ENCODE data around the gene CCR5. TPM values are rescaled to one million over a fixed set of nuclear protein-coding genes. Genes with fewer than 3 reads are reported as not detected.

CCR5 gene
- total RNA-seq, 1 donor from 2014 or later: not detected

- DNase-seq (ENCODE audit: low read depth): no peak
These were observed 38.1 kb downstream of the CCR5 start for GRCh38 chr3:46408853-46409252.

DNA sequence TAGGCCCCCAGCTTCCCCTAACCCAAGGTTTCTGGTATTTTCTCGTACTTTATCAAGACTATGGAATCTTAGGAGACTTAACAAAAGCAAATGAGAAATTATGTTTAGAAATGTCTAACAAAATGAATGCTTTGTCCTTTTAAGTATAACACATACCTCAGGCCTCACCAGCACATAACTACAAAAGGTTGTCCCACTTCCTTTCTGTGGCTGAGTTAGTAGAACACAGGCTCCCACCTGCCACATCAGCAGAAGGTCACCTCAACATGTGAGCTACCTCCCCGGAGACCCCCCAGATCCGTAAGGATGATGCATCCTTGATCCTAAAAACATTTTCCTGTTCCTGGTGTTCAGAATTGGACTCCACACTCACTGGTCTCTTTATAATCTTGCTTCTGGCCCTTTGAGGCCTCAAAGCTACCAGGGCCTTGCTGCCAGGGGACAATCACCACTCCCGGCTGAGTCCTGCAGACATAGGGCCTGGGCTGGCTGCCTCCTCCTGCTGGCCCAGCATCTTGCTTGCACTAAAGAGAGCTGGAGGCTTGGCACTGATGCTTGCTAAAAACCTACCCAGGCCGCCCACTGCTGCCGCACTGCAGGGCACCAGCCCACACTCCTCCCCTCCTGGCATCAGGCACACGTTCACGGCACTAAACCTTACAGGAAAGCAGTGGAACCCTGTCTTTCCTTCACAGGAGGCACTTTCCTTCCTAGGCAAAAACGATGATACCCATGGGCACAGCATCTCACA is 39.2 kb downstream of the CCR5 start:
- DNase-seq (ENCODE audit: low read depth): no peak

- DNase-seq (ENCODE audit: low read depth): no peak
These were observed 39.9 kb downstream of the CCR5 start for GRCh38 chr3:46410669-46411068.

DNA sequence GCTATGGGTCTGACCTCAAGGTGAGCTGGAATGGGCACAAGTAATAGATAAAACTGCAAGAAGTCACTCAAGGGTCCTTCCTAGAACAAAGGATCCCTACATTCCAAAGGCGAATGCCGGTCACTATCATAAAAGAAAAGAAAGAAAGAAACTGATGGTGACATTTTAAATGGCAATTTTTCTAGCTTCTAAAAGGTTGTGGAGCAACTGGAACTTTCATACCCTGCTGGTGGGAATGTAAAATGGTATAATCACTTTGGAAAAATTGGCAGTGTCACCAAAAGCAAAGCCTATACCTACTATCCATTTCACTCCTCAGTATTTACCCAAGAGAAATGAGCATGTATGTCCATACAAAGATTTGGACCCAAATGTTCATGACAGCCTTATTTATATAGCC is 40.5 kb downstream of the CCR5 start:
- DNase-seq (ENCODE audit: low read depth): no peak

GRCh38 chr3:46412786-46413298 is 42.1 kb downstream of the CCR5 start:
- no peak for DNase-seq (ENCODE audit: low read depth)

- DNase-seq (ENCODE audit: low read depth): no peak
These were observed 43.2 kb downstream of the CCR5 start for GRCh38 chr3:46413951-46414350.

GRCh38 chr3:46414739-46415138 is 44.0 kb downstream of the CCR5 start:
- DNase-seq (ENCODE audit: low read depth): no peak

DNA sequence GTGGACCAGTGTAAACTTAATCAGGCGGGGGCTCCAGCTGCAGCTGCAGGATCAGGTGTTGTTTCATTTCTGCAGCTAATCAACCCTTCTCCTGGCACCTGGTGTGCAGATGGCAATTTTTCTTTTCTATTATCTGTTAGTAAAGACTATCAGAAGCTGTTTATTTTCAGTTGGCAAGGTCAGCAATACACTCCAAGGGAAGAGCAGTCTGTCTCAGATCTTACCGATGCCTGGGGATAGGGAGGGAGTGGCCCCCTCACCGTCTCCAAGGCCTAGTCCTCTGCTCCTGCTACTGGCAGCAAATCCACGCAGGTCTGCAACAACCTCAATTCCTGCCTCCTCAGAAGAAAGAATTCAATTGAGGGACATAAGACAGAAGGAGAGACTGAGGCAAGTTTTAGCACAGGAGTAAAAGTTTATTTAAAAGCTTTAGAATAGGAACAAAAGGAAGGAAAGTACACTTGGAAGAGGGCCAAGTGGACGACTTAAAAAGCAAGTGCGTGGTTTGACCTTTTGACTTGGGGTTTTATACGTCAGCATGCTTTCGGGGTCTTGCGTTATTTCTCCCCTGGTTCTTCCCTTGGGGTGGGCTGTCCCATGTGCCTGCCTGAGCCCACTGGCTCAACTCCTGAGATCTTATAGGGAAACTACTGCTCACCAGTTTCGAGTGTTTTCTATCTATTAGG is 45.5 kb downstream of the CCR5 start:
- no peak for DNase-seq (ENCODE audit: low read depth)

- DNase-seq (ENCODE audit: low read depth): no peak
These were observed 46.2 kb downstream of the CCR5 start for GRCh38 chr3:46416811-46417510.

DNA sequence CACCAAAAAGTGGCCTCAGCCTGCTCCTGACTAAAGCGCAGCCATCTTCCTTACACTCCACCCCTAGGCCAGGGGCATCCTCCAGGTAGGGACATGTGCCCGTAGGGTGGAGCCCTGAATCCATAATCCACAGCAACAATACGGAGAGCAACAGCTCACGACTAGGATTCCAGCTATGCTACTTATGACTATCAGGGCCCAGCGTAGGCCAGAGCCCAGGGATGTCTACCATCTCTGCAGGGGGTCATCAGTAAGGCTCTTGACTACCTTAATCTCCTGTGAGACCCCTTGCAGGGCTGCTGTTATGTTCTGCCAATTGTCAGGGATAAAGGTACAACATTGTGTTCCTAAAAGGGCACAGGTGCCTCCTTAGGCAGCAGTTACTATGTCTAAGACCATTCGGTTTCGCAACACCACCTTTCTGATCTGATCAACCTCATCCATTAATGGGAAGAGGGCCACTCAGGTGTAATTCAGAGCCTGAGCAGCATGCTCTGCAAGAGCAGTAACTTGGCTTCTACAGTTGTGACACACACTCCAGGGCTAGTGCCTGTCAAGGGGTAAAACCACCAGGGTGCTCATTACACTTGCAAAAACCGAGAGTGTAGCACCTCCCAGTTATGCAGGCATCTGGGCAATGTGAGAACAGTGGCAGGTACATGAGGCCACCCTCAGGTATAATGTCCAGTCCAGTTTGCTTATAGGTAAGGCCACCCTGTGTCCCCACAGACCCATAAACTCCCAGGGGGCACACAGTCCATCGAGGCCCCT is 47.3 kb downstream of the CCR5 start:
- DNase-seq (ENCODE audit: low read depth): no peak

DNA sequence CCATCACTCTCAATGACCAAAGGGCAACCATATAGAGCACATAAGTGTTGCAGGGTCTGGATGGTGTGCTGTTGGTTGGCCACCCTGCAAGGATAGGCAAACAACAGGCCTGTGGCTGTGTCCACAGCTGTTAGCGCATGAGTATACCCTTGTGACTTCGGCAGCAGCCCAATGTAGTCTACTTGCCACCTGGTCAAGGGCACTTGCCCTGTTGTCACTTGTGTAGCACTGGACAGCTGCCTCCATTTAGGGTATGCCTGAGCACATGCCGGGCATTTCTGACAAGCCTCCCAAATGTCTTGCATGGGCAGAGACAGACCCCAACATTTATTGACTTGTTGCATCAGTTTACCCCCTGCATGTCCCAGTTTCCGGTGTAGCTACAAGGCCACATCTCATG is 49.1 kb downstream of the CCR5 start:
- no peak for DNase-seq (ENCODE audit: low read depth)

- DNase-seq (ENCODE audit: low read depth): no peak
These were observed 50.2 kb downstream of the CCR5 start for GRCh38 chr3:46420931-46421330.

DNA sequence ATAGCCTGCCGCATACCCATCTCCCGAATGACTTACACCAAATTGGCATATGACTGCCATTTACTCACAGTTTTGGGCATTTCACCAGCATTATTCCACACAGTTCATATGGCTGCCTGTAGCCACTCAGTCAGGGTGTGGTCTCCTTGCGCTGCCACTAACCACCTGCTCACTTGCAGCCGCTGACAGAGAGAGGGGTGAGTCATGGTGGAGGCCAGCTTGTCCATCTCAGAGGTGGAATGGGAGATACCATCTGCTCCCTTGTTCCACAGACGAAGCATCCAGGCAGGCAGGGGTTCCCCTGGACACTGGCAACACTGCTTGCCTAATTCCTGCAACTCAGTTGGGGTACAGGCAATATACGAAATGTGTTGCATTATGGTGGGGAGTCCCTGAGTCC is 51.9 kb downstream of the CCR5 start:
- no peak for DNase-seq (ENCODE audit: low read depth)

GRCh38 chr3:46423588-46423987 is 52.8 kb downstream of the CCR5 start:
- peak; percentile 78 for DNase-seq (ENCODE audit: low read depth)

Other genes with a start within 250 kb of the CCR5 start
- gene CCR1, start 162.6 kb upstream of the CCR5 start, total RNA-seq: 0.15 TPM in 1 of 2 replicates, not detected in the other
- gene CCR3, start 128.5 kb upstream of the CCR5 start, total RNA-seq: not detected in 2 replicates
- not detected in 2 replicates for gene CCR2, start 16.8 kb upstream of the CCR5 start, total RNA-seq
- gene CCRL2, start 36.3 kb downstream of the CCR5 start, total RNA-seq: not detected in 2 replicates
- 1.7 and 299 TPM in 2 replicates for gene LTF, start 94.0 kb downstream of the CCR5 start, total RNA-seq
- not detected in 2 replicates for gene RTP3, start 127.0 kb downstream of the CCR5 start, total RNA-seq
- gene LRRC2, start 195.4 kb downstream of the CCR5 start, total RNA-seq: 0.17 and 0.45 TPM in 2 replicates
- gene FAM240A, start 241.6 kb downstream of the CCR5 start, total RNA-seq: not detected in 2 replicates